Omental fat pad (tissue), 4 donors: Measurements from ENCODE around the gene EMP2. TPM values are rescaled to one million over a fixed set of nuclear protein-coding genes. Genes with fewer than 3 reads are reported as not detected.

Source experiments
- ATAC-seq: fragments of 150-250 bp; one replicate; pipeline ENCODE4 v1.9.1; 2016; ENCODE audit warnings: mild to moderate bottlenecking, moderate library complexity; ENCODE audit not compliant: low FRiP score
- DNase-seq: peaks from one replicate; pipeline ENCODE4 v3.0.0-alpha.2; 2019; ENCODE audit warnings: low spot score
- CTCF ChIP-seq, 3 donors: fragments of 450-650 bp; IDR thresholded peaks; one replicate each; pipeline ENCODE4 v1.5.1; 2016 to 2017; ENCODE audit warnings: antibody characterized with exemption in 3 of 3, mild to moderate bottlenecking in 3 of 3, moderate library complexity in 2 of 3
- small RNA-seq: library from RNA; depleted of rRNA; stranded (forward); fragments of <200 nt; gene quantifications from one replicate; pipeline ENCODE3, GENCODE V24; 2016
- total RNA-seq, 4 donors: library from RNA; depleted of rRNA; stranded (reverse); fragments of >200 nt; gene quantifications; one replicate each; pipeline ENCODE4 v1.1.0, GENCODE V29; 2016

EMP2 gene
- total RNA-seq, 4 donors from 2014 or later = 36.7 to 80.4 (median 50.1) TPM

GRCh38 chr16:10490141-10490540, 90.3 kb downstream of the EMP2 start:
- no peak for ATAC-seq
- no peak for DNase-seq
- TF ChIP-seq CTCF (IDR thresholded peaks at IDR 0.05) = no peak

GRCh38 chr16:10485698-10486382, 94.6 kb downstream of the EMP2 start:
- no peak for DNase-seq
- TF ChIP-seq CTCF (IDR thresholded peaks at IDR 0.05) = no peak
- no peak for ATAC-seq

- no peak for ATAC-seq
- DNase-seq = no peak
- no peak for TF ChIP-seq CTCF (IDR thresholded peaks at IDR 0.05)
Observed at GRCh38 chr16:10485159-10485558, 95.2 kb downstream of the EMP2 start.

GRCh38 chr16:10480151-10480550, 100.2 kb downstream of the EMP2 start:
- DNase-seq (no peak), ATAC-seq (no peak)
- no peak for TF ChIP-seq CTCF (IDR thresholded peaks at IDR 0.05)

Small RNA genes lying within 50 kb of the gene (small RNA-seq; reads per million reads assigned to genes)
- not detected for gene RNU6-633P

Other genes with a start within 250 kb of the EMP2 start
- 10 to 100 TPM; 11.3 to 16.4 (median 12.7) TPM for gene ATF7IP2, start 194.5 kb downstream of the EMP2 start, total RNA-seq
- not detected for gene TEKT5, start 114.3 kb upstream of the EMP2 start, total RNA-seq
- 10 to 100 TPM; 22.0 to 31.7 (median 22.4) TPM for gene NUBP1, start 163.2 kb upstream of the EMP2 start, total RNA-seq
- 1 to 10 TPM in 2 of 4 donors, under 1 TPM in 2; 0.25 to 1.5 (median 0.84) TPM for gene TVP23A, start 238.2 kb upstream of the EMP2 start, total RNA-seq